ENCODE measurements around the gene THUMPD2. TPM values are rescaled to one million over a fixed set of nuclear protein-coding genes. Genes with fewer than 3 reads are reported as not detected.

The THUMPD2 gene
- total RNA-seq, 1 donor from 2014 or later, result 6.0 TPM

Other genes starting within 250 kb of the THUMPD2 start
- 0.68 and 1.9 TPM in 2 replicates for gene TMEM178A, start 113.3 kb downstream of the THUMPD2 start, total RNA-seq